ENCODE measurements around the gene ALKBH6.

Gene ALKBH6

GRCh38 chr19:36009633-36010379, 4.2 kb downstream of the ALKBH6 start:
- TF ChIP-seq REST (IDR thresholded peaks at IDR 0.05; ENCODE audit: insufficient read depth in 1 of 2, low read depth in 2 of 2, low read length in 2 of 2) (no peak), FOXP2 (optimal IDR thresholded peaks at IDR 0.05; ENCODE audit: borderline replicate concordance, extremely low read depth, extremely low read length, insufficient read depth) (no peak), POLR2AphosphoS5 (IDR thresholded peaks at IDR 0.05; ENCODE audit: low read depth, low read length) (no peak)

- no peak for TF ChIP-seq TAF1 (IDR thresholded peaks at IDR 0.05; ENCODE audit: borderline replicate concordance, insufficient read depth, low read length)
- no peak for TF ChIP-seq POLR2AphosphoS5 (IDR thresholded peaks at IDR 0.05; ENCODE audit: low read depth, low read length)
- TF ChIP-seq FOXP2 (optimal IDR thresholded peaks at IDR 0.05; ENCODE audit: borderline replicate concordance, extremely low read depth, extremely low read length, insufficient read depth) = no peak
- TF ChIP-seq SIN3A (IDR thresholded peaks at IDR 0.05; ENCODE audit: borderline replicate concordance, insufficient read depth, low read length) = no peak
- no peak for TF ChIP-seq REST (IDR thresholded peaks at IDR 0.05; ENCODE audit: insufficient read depth in 1 of 2, low read depth in 2 of 2, low read length in 2 of 2)
These were observed 4.8 kb downstream of the ALKBH6 start for GRCh38 chr19:36009220-36009619.

GRCh38 chr19:36008336-36008978, 5.6 kb downstream of the ALKBH6 start, which contains the start of gene SYNE4:
TSS of gene SYNE4 (minus strand) at chr19:36008813. CDS start at chr19:36008681, 132 bp downstream.
- TF ChIP-seq POLR2AphosphoS5 (IDR thresholded peaks at IDR 0.05; ENCODE audit: low read depth, low read length) (no peak), FOXP2 (optimal IDR thresholded peaks at IDR 0.05; ENCODE audit: borderline replicate concordance, extremely low read depth, extremely low read length, insufficient read depth) (no peak), TAF1 (IDR thresholded peaks at IDR 0.05; ENCODE audit: borderline replicate concordance, insufficient read depth, low read length) (no peak), SIN3A (IDR thresholded peaks at IDR 0.05; ENCODE audit: borderline replicate concordance, insufficient read depth, low read length) (no peak), REST (IDR thresholded peaks at IDR 0.05; ENCODE audit: insufficient read depth in 1 of 2, low read depth in 2 of 2, low read length in 2 of 2) (no peak)

GRCh38 chr19:36006955-36007354, 7.1 kb downstream of the ALKBH6 start:
- TF ChIP-seq SIN3A (IDR thresholded peaks at IDR 0.05; ENCODE audit: borderline replicate concordance, insufficient read depth, low read length) (no peak), REST (IDR thresholded peaks at IDR 0.05; ENCODE audit: insufficient read depth in 1 of 2, low read depth in 2 of 2, low read length in 2 of 2) (no peak), POLR2AphosphoS5 (IDR thresholded peaks at IDR 0.05; ENCODE audit: low read depth, low read length) (no peak), FOXP2 (optimal IDR thresholded peaks at IDR 0.05; ENCODE audit: borderline replicate concordance, extremely low read depth, extremely low read length, insufficient read depth) (no peak), TAF1 (IDR thresholded peaks at IDR 0.05; ENCODE audit: borderline replicate concordance, insufficient read depth, low read length) (no peak)
